OCI-LY7 (cell line): Measurements from ENCODE around the gene TDRD7.

Experiments
- EZH2phosphoT487 ChIP-seq: fragments of 200-600 bp; sonication (generic); IDR thresholded peaks from 2 replicates; pipeline ENCODE4 v1.6.1; 2018; ENCODE audit warnings: low read depth, borderline replicate concordance, mild to moderate bottlenecking, mixed run types, antibody characterized with exemption, low read length, moderate library complexity, mixed read lengths
- TF ChIP-seq, protein P1 (sequence below): fragments of 200-600 bp; sonication (generic); conservative IDR thresholded peaks from 2 replicates; pipeline ENCODE4 v1.5.1; 2014; ENCODE audit warnings: mild to moderate bottlenecking, antibody characterized with exemption, low read length, moderate library complexity, mixed read lengths

- TF ChIP-seq, protein P1, sequence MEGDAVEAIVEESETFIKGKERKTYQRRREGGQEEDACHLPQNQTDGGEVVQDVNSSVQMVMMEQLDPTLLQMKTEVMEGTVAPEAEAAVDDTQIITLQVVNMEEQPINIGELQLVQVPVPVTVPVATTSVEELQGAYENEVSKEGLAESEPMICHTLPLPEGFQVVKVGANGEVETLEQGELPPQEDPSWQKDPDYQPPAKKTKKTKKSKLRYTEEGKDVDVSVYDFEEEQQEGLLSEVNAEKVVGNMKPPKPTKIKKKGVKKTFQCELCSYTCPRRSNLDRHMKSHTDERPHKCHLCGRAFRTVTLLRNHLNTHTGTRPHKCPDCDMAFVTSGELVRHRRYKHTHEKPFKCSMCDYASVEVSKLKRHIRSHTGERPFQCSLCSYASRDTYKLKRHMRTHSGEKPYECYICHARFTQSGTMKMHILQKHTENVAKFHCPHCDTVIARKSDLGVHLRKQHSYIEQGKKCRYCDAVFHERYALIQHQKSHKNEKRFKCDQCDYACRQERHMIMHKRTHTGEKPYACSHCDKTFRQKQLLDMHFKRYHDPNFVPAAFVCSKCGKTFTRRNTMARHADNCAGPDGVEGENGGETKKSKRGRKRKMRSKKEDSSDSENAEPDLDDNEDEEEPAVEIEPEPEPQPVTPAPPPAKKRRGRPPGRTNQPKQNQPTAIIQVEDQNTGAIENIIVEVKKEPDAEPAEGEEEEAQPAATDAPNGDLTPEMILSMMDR, result peak; percentile 90
- TF ChIP-seq EZH2phosphoT487, result no peak
Observed at GRCh38 chr9:97386733-97387503, 25.0 kb upstream of the TDRD7 start.
